Lung (tissue), 16 donors: ENCODE measurements around the gene SNTB2. TPM values are rescaled to one million over a fixed set of nuclear protein-coding genes. Genes with fewer than 3 reads are reported as not detected.
"Not testable (repeated sequence)": the region's sequence is repeated elsewhere in the genome, so short reads cannot be mapped to it uniquely, and the experiment has no call there.

Experiments
- ATAC-seq: fragments of 200-7000 bp; cut with Tn5 transposase; one replicate; pipeline ENCODE4 v1.9.1; 2020; ENCODE audit warnings: moderate number of reproducible peaks; ENCODE audit not compliant: insufficient read depth, low FRiP score
- DNase-seq, 3 donors: peaks; one replicate each; pipeline ENCODE4 v3.0.0-alpha.2; 2013 to 2017
- H3K27ac ChIP-seq, 2 donors: one replicate each; pipeline ENCODE4 v1.5.1; 2013; ENCODE audit warnings: mild to moderate bottlenecking in 2 of 2, moderate library complexity in 2 of 2, control low read depth in 1 of 2, inconsistent platforms in 1 of 2, low read depth in 1 of 2, low read length in 1 of 2
- H3K27me3 ChIP-seq, 3 donors: one replicate each; pipeline ENCODE4 v1.5.1; 2013; ENCODE audit warnings: low read length in 2 of 3; ENCODE audit not compliant: control insufficient read depth in 3 of 3, insufficient read depth in 3 of 3
- H3K36me3 ChIP-seq, 4 donors: one replicate each; pipeline ENCODE4 v1.5.1; 2013; ENCODE audit warnings: low read length in 4 of 4, mild to moderate bottlenecking in 1 of 4, moderate library complexity in 1 of 4; ENCODE audit not compliant: control insufficient read depth in 4 of 4, insufficient read depth in 4 of 4
- H3K4me1 ChIP-seq, 5 donors: one replicate each; pipeline ENCODE4 v1.5.1; 2013; ENCODE audit warnings: low read length in 5 of 5, mild to moderate bottlenecking in 2 of 5, moderate library complexity in 1 of 5; ENCODE audit not compliant: control insufficient read depth in 5 of 5, insufficient read depth in 5 of 5
- H3K4me3 ChIP-seq: one replicate; pipeline ENCODE4 v1.5.1; 2013; ENCODE audit warnings: mild to moderate bottlenecking, control low read depth, moderate library complexity
- H3K9ac ChIP-seq, 2 donors: one replicate each; pipeline ENCODE4 v1.5.1; 2013; ENCODE audit warnings: low read length in 2 of 2, control low read depth in 1 of 2; ENCODE audit not compliant: insufficient read depth in 1 of 2
- H3K9me3 ChIP-seq, 4 donors: one replicate each; pipeline ENCODE4 v1.5.1; 2013; ENCODE audit warnings: low read length in 3 of 4, mild to moderate bottlenecking in 1 of 4, moderate library complexity in 1 of 4; ENCODE audit not compliant: control insufficient read depth in 4 of 4, insufficient read depth in 3 of 4
- WGBS, 2 donors: extraction: QIAGEN DNeasy Blood & Tissue Kit; methylation state at CpG; one replicate each; pipeline ENCODE4 v1.1.7; 2013; 5-methylcytosine and 5-hydroxymethylcytosine counted together
- long read RNA-seq, 5 donors: transcript quantifications; one replicate each; lab custom pipeline, GENCODE V29; 2026
- polyA plus RNA-seq, 2 donors: library from polyadenylated mRNA; stranded (reverse); fragments of 200-250 nt; gene quantifications; one replicate each; pipeline ENCODE4 v1.2.1, GENCODE V29; 2013
- total RNA-seq, 2 donors: library from RNA; depleted of rRNA in 1 of 2; stranded (reverse); fragments of >200 nt in 1 of 2; gene quantifications; one replicate each; pipeline ENCODE4 v1.2.1, GENCODE V29; 2014 to 2021
- TF ChIP-seq, protein P1 (sequence below): IDR thresholded peaks from 2 replicates; pipeline ENCODE4 v1.5.1; 2012; ENCODE audit warnings: mild to moderate bottlenecking; ENCODE audit errors: control extremely low read depth, extremely low read depth
- donor health status: control.
- donor health status: control.
- donor health status: Bipolar disorder and iron deficiency.
- donor health status: healthy.
- donor health status: DM: yes; HTN: yes; CAD: no.

Gene SNTB2
- total RNA-seq (10 to 100 TPM; 32.5 to 42.8 TPM), polyA plus RNA-seq (1 to 10 TPM; 4.5 to 5.8 TPM)
- long read RNA-seq, donor 1, full-length matches to known transcripts: 5 of 5 reads
- long read RNA-seq, donor 1, partial matches to known transcripts: 0 of 5 reads
- long read RNA-seq, donor 1, other reads (novel, unspliced or antisense): 0 of 5 reads
- long read RNA-seq, donor 2, full-length matches to known transcripts: 3 of 3 reads
- long read RNA-seq, donor 2, partial matches to known transcripts: 0 of 3 reads
- long read RNA-seq, donor 2, other reads (novel, unspliced or antisense): 0 of 3 reads
- long read RNA-seq, donor 3, full-length matches to known transcripts: 1 of 17 reads
- long read RNA-seq, donor 3, partial matches to known transcripts: 16 of 17 reads
- long read RNA-seq, donor 3, other reads (novel, unspliced or antisense): 0 of 17 reads
- long read RNA-seq, donor 4: 0 reads
- long read RNA-seq, donor 5, full-length matches to known transcripts: 2 of 2 reads
- long read RNA-seq, donor 5, partial matches to known transcripts: 0 of 2 reads
- long read RNA-seq, donor 5, other reads (novel, unspliced or antisense): 0 of 2 reads

DNA sequence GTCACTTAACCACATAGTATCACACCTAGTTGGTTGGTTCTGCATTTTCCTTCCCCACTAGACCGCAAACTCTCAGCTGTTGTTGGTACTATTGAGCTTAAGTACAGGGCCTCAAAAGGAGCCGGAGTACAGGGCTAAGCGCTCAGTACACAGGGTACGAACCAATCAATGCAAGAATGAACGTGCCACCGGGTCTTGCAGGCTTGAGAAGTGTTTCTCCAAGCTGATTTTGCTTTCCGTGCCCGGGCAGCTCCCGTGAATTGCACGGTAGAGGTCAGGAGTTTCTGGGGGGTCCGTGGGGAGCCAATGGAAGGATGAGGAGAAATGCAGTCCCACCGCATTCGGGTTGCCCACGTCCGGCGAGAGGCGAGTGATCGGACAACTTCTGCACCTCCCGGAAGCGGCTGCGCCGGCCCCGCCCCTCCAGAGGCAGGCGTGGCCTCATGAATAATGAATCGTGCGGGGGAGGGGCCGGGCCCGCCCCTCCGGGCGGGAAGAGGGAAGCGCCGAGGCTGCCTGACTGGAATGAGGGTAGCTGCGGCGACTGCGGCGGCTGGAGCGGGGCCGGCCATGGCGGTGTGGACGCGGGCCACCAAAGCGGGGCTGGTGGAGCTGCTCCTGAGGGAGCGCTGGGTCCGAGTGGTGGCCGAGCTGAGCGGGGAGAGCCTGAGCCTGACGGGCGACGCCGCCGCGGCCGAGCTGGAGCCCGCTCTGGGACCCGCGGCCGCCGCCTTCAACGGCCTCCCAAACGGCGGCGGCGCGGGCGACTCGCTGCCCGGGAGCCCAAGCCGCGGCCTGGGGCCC, at the start of gene SNTB2:
Gene SNTB2 (plus strand): TSS at position 523 of the 804 bp plus-strand sequence. CDS start 3 bp downstream, at position 526.
- peak; percentile 97 for ATAC-seq

DNA sequence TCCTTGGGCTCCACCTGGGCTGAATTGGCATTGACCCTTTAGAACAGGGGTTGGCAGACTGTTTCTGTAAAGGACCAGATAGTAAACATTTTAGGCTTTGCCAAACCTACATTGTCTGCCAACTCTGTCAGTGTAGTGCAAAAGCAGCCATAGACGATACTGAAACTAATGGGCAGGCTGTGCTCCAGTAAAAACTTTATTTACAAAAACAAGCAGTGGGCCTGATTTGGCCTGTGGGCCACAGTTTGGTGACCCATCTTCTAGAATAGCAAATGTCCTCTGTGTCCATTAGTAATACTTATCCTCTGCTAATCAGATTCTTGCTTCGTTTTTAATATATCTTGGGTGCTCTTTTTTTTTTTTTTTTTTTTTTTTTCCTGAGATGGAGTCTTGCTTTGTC, 48.4 kb upstream of the SNTB2 start:
- DNase-seq (no peak), ATAC-seq (no peak)
- H3K9me3 ChIP-seq: no peaks in the 10 kb centered on the region
- H3K9ac ChIP-seq: no peak overlapping the region
- H3K4me1 ChIP-seq: peaks cover 0 to 7% (median 1%) of the 10 kb centered on the region in 5 donors
- H3K36me3 ChIP-seq: peaks cover 17 to 37% (median 28%) of the 10 kb centered on the region in 4 donors
- TF ChIP-seq, protein P1, sequence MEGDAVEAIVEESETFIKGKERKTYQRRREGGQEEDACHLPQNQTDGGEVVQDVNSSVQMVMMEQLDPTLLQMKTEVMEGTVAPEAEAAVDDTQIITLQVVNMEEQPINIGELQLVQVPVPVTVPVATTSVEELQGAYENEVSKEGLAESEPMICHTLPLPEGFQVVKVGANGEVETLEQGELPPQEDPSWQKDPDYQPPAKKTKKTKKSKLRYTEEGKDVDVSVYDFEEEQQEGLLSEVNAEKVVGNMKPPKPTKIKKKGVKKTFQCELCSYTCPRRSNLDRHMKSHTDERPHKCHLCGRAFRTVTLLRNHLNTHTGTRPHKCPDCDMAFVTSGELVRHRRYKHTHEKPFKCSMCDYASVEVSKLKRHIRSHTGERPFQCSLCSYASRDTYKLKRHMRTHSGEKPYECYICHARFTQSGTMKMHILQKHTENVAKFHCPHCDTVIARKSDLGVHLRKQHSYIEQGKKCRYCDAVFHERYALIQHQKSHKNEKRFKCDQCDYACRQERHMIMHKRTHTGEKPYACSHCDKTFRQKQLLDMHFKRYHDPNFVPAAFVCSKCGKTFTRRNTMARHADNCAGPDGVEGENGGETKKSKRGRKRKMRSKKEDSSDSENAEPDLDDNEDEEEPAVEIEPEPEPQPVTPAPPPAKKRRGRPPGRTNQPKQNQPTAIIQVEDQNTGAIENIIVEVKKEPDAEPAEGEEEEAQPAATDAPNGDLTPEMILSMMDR: no peak
- H3K27ac ChIP-seq: no peak overlapping the region
- H3K27me3 ChIP-seq: no peaks in the 10 kb centered on the region
- 86 to 93% methylated on average over 2 of the region's 2 CpGs for WGBS, 2 donors
- H3K4me3 ChIP-seq: no peak overlapping the region

More for the DNA sequence above, at the start of gene SNTB2:
- H3K4me1 ChIP-seq: peaks cover 4 to 27% (median 7%) of the 10 kb centered on the region in 5 donors
- peak within 1 kb of the TSS; percentile 68 to 87 for H3K9ac ChIP-seq
- TF ChIP-seq, protein P1: no peak
- no peaks in the 10 kb centered on the region for H3K9me3 ChIP-seq
- no peaks in the 10 kb centered on the region for H3K36me3 ChIP-seq
- WGBS, 2 donors: 0 to 1% methylated on average over 62 to 69 of the region's 69 CpGs
- DNase-seq: peak; percentile 93 to 95 (median 94)
- peak within 1 kb of the TSS; percentile 96 for H3K4me3 ChIP-seq
- H3K27ac ChIP-seq: peak within 1 kb of the TSS; percentile 90 to 99
- H3K27me3 ChIP-seq: no peaks in the 10 kb centered on the region

DNA sequence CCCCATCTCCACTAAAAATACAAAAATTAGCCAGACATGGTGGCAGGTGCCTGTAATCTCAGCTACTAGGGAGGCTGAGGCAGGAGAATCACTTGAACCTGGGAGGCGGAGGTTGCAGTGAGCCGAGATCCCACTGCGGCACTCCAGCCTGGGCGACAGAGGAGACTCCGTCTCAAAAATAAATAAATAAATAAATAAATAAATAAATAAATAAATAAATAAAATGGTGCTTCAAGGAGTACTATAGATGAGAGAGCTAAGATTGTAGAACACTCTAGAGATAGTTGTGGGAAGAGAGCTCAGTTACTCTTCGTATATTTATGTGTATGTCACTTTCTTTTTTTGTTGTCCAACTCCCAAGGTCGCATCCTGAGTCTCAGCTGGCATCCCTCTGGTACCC, 47.5 kb upstream of the SNTB2 start:
- 96 to 98% methylated on average over 7 of the region's 7 CpGs for WGBS, 2 donors
- H3K27ac ChIP-seq, H3K4me3 ChIP-seq, ATAC-seq, H3K27me3 ChIP-seq, DNase-seq, H3K4me1 ChIP-seq, H3K9ac ChIP-seq, H3K9me3 ChIP-seq: not testable (repeated sequence)
- H3K36me3 ChIP-seq: peaks cover 17 to 39% (median 30%) of the 10 kb centered on the region in 4 donors

DNA sequence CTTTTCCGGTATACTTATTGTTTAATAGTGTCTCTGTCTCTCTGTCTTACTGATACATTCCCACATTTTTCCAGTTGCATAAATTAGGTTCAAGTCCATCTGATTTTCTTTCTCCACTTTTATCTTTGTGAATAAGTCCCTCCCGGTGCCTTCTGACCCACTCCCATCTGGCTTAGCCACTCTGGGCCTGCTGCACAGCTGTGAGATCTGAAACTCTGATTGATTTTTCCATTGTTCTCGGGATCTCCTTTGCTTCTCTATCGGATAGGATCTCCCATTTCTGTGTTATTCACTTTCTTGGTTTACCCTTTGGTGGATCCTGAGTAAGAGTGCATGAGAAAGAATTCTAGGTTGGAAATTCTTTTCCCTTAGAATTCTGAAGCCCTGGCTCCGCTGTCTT, 46.0 kb upstream of the SNTB2 start:
- Histone ChIP-seq H3K27ac (no peak overlapping the region), H3K9me3 (no peaks in the 10 kb centered on the region), H3K9ac (no peak overlapping the region), H3K4me1 (peaks cover 0 to 1% (median 0%) of the 10 kb centered on the region in 5 donors), H3K36me3 (peaks cover 17 to 46% (median 33%) of the 10 kb centered on the region in 4 donors), H3K27me3 (no peaks in the 10 kb centered on the region), H3K4me3 (no peak overlapping the region)
- DNase-seq: no peak
- WGBS, 2 donors: 88 to 95% methylated on average over 5 of the region's 5 CpGs
- TF ChIP-seq, protein P1: no peak
- no peak for ATAC-seq
